ENCODE data around the gene FOXN4.

FOXN4 gene

GRCh38 chr12:109304485-109304884, 4.6 kb downstream of the FOXN4 start:
- Histone ChIP-seq H3K9me3 (ENCODE audit: insufficient read depth, low read length) (no peaks in the 10 kb centered on the region), H3K9me2 (replicated peaks; ENCODE audit: insufficient read depth, low read length) (no peaks in the 10 kb centered on the region), H3K79me2 (ENCODE audit: insufficient read depth, low read length) (no peaks in the 10 kb centered on the region), H3K9ac (ENCODE audit: low read length) (no peak overlapping the region), H3K27me3 (ENCODE audit: low read length) (no peaks in the 10 kb centered on the region), H2AFZ (ENCODE audit: low read depth, low read length, severe bottlenecking) (no peak overlapping the region), H3K36me3 (ENCODE audit: low read length) (no peaks in the 10 kb centered on the region), H3F3A (ENCODE audit: insufficient read depth) (no peaks in the 10 kb centered on the region), H3K4me2 (ENCODE audit: low read depth, low read length, poor library complexity, severe bottlenecking) (no peak overlapping the region), H3K27ac (ENCODE audit: low read depth, low read length) (no peak overlapping the region), H3K4me3 (ENCODE audit: insufficient read depth, low read length, poor library complexity, severe bottlenecking) (no peak overlapping the region), H4K20me1 (ENCODE audit: low read depth, low read length) (no peaks in the 10 kb centered on the region)
- TF ChIP-seq, protein P1, sequence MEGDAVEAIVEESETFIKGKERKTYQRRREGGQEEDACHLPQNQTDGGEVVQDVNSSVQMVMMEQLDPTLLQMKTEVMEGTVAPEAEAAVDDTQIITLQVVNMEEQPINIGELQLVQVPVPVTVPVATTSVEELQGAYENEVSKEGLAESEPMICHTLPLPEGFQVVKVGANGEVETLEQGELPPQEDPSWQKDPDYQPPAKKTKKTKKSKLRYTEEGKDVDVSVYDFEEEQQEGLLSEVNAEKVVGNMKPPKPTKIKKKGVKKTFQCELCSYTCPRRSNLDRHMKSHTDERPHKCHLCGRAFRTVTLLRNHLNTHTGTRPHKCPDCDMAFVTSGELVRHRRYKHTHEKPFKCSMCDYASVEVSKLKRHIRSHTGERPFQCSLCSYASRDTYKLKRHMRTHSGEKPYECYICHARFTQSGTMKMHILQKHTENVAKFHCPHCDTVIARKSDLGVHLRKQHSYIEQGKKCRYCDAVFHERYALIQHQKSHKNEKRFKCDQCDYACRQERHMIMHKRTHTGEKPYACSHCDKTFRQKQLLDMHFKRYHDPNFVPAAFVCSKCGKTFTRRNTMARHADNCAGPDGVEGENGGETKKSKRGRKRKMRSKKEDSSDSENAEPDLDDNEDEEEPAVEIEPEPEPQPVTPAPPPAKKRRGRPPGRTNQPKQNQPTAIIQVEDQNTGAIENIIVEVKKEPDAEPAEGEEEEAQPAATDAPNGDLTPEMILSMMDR (IDR thresholded peaks at IDR 0.05; ENCODE audit: insufficient read depth, low read length, poor library complexity, severe bottlenecking): no peak
- TF ChIP-seq EZH2phosphoT487 (conservative IDR thresholded peaks at IDR 0.05; ENCODE audit: low read length): no peak

DNA sequence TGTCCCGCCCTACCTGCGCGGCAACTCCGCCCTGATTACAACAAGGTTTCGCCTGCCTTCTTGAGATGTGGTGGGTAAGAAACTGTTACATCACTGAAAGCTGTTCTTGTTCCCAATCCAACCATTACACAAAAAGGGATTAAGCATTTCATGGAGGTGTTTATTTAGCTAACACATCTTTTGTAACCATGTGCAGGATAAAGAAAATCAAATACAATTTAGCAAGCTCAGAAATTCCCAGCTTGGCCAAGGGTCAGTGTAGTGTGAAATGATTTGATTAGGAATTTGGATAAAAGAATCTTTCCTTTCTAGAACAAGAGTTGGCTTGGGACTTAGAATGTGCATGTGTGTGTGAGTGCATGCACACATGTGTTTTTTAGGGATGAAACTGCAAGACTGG, 6.3 kb downstream of the FOXN4 start:
- H3K4me2 ChIP-seq (ENCODE audit: low read depth, low read length, poor library complexity, severe bottlenecking): no peak overlapping the region
- H3K27me3 ChIP-seq (ENCODE audit: low read length): no peaks in the 10 kb centered on the region
- H3F3A ChIP-seq (ENCODE audit: insufficient read depth): no peaks in the 10 kb centered on the region
- no peaks in the 10 kb centered on the region for H4K20me1 ChIP-seq (ENCODE audit: low read depth, low read length)
- H3K36me3 ChIP-seq (ENCODE audit: low read length): no peaks in the 10 kb centered on the region
- H2AFZ ChIP-seq (ENCODE audit: low read depth, low read length, severe bottlenecking): no peak overlapping the region
- TF ChIP-seq EZH2phosphoT487 (conservative IDR thresholded peaks at IDR 0.05; ENCODE audit: low read length): no peak
- TF ChIP-seq, protein P1 (IDR thresholded peaks at IDR 0.05; ENCODE audit: insufficient read depth, low read length, poor library complexity, severe bottlenecking): peak; percentile 4
- no peaks in the 10 kb centered on the region for H3K9me3 ChIP-seq (ENCODE audit: insufficient read depth, low read length)
- no peak overlapping the region for H3K27ac ChIP-seq (ENCODE audit: low read depth, low read length)
- H3K9me2 ChIP-seq (replicated peaks; ENCODE audit: insufficient read depth, low read length): no peaks in the 10 kb centered on the region
- H3K9ac ChIP-seq (ENCODE audit: low read length): no peak overlapping the region
- H3K79me2 ChIP-seq (ENCODE audit: insufficient read depth, low read length): no peaks in the 10 kb centered on the region
- H3K4me3 ChIP-seq (ENCODE audit: insufficient read depth, low read length, poor library complexity, severe bottlenecking): no peak overlapping the region

DNA sequence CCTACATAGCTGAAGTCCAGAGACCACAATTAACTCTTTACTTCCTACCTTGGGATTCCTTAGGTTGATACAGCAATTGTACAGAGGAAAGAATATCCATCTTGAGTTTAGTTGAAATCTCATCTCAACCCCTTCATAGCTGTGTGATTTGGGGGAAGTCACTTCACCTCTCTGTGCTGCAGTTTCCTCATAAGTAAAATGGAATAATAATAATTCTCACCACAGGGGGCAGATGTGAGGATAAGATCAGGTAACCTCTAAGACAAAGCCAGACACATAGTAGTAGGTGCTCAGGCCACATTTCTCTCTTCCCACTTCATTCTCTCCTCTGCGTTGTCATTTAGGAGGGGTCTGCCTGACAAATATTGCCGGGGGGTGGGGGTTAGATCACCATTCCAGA, 6.7 kb downstream of the FOXN4 start:
- H2AFZ ChIP-seq (ENCODE audit: low read depth, low read length, severe bottlenecking): no peak overlapping the region
- H3K4me2 ChIP-seq (ENCODE audit: low read depth, low read length, poor library complexity, severe bottlenecking): no peak overlapping the region
- no peak for TF ChIP-seq EZH2phosphoT487 (conservative IDR thresholded peaks at IDR 0.05; ENCODE audit: low read length)
- TF ChIP-seq, protein P1 (IDR thresholded peaks at IDR 0.05; ENCODE audit: insufficient read depth, low read length, poor library complexity, severe bottlenecking): peak; percentile 32
- no peak overlapping the region for H3K4me3 ChIP-seq (ENCODE audit: insufficient read depth, low read length, poor library complexity, severe bottlenecking)
- H4K20me1 ChIP-seq (ENCODE audit: low read depth, low read length): no peaks in the 10 kb centered on the region
- no peaks in the 10 kb centered on the region for H3K36me3 ChIP-seq (ENCODE audit: low read length)
- H3K9me2 ChIP-seq (replicated peaks; ENCODE audit: insufficient read depth, low read length): no peaks in the 10 kb centered on the region
- H3K79me2 ChIP-seq (ENCODE audit: insufficient read depth, low read length): no peaks in the 10 kb centered on the region
- no peaks in the 10 kb centered on the region for H3K27me3 ChIP-seq (ENCODE audit: low read length)
- no peak overlapping the region for H3K9ac ChIP-seq (ENCODE audit: low read length)
- no peak overlapping the region for H3K27ac ChIP-seq (ENCODE audit: low read depth, low read length)
- H3K9me3 ChIP-seq (ENCODE audit: insufficient read depth, low read length): no peaks in the 10 kb centered on the region
- no peaks in the 10 kb centered on the region for H3F3A ChIP-seq (ENCODE audit: insufficient read depth)
